ENCODE measurements around the gene GPC6.

Gene GPC6

GRCh38 chr13:94020426-94020825 lies 793.8 kb downstream of the GPC6 start:
- H2AK5ac ChIP-seq (ENCODE audit: low read length) = no peak overlapping the region
- no peaks in the 10 kb centered on the region for H3K36me3 ChIP-seq (ENCODE audit: control insufficient read depth in 1 of 2, insufficient read depth in 2 of 2, low read length in 2 of 2)
- no peak overlapping the region for H4K91ac ChIP-seq (ENCODE audit: low read depth, low read length)
- H2AFZ ChIP-seq (ENCODE audit: insufficient read depth, low read length, poor library complexity) = no peak overlapping the region
- no peaks in the 10 kb centered on the region for H3K79me2 ChIP-seq (ENCODE audit: control insufficient read depth, insufficient read depth, low read length, poor library complexity)
- H3K4me3 ChIP-seq (ENCODE audit: low read depth, low read length) = no peak overlapping the region
- WGBS (ENCODE audit: extremely low coverage, insufficient coverage, insufficient read length) = no CpG with 5 or more reads among the region's 2 CpGs
- no peak overlapping the region for H3K18ac ChIP-seq (ENCODE audit: low read length)
- no peak overlapping the region for H2BK120ac ChIP-seq (ENCODE audit: insufficient read depth, low read length, poor library complexity)
- H4K8ac ChIP-seq (ENCODE audit: low read depth, low read length) = no peak overlapping the region
- no peaks in the 10 kb centered on the region for H3K79me1 ChIP-seq (ENCODE audit: low read length)
- no peak overlapping the region for H3K23ac ChIP-seq (ENCODE audit: low read length)
- H2BK12ac ChIP-seq (ENCODE audit: low read length) = no peak overlapping the region
- H3K14ac ChIP-seq (ENCODE audit: low read length) = no peak overlapping the region
- H3K4me2 ChIP-seq (ENCODE audit: low read length) = no peak overlapping the region
- H3K4ac ChIP-seq (ENCODE audit: low read depth, low read length) = no peak overlapping the region
- no peaks in the 10 kb centered on the region for H3K9me3 ChIP-seq (ENCODE audit: insufficient read depth, low read depth, low read length)
- H3K9ac ChIP-seq (ENCODE audit: low read length) = no peak overlapping the region
- H4K12ac ChIP-seq (ENCODE audit: low read depth, low read length) = no peak overlapping the region
- no peaks in the 10 kb centered on the region for H3K4me1 ChIP-seq (ENCODE audit: control insufficient read depth in 1 of 2, insufficient read depth in 2 of 2, low read length in 2 of 2)
- no peak overlapping the region for H2BK5ac ChIP-seq (ENCODE audit: low read depth, low read length, poor library complexity)
- no peak for DNase-seq
- no peaks in the 10 kb centered on the region for H3K27me3 ChIP-seq (ENCODE audit: insufficient read depth, low read length)
- H3K27ac ChIP-seq (ENCODE audit: low read depth, low read length) = no peak overlapping the region

GRCh38 chr13:94020833-94021232 lies 794.2 kb downstream of the GPC6 start:
- no peak for DNase-seq
- Histone ChIP-seq H2BK12ac (ENCODE audit: low read length) (no peak overlapping the region), H3K4me3 (ENCODE audit: low read depth, low read length) (no peak overlapping the region), H2AFZ (ENCODE audit: insufficient read depth, low read length, poor library complexity) (no peak overlapping the region), H3K23ac (ENCODE audit: low read length) (no peak overlapping the region), H3K27ac (ENCODE audit: low read depth, low read length) (no peak overlapping the region), H3K4me2 (ENCODE audit: low read length) (no peak overlapping the region), H2BK120ac (ENCODE audit: insufficient read depth, low read length, poor library complexity) (no peak overlapping the region), H2BK5ac (ENCODE audit: low read depth, low read length, poor library complexity) (no peak overlapping the region), H3K36me3 (ENCODE audit: control insufficient read depth in 1 of 2, insufficient read depth in 2 of 2, low read length in 2 of 2) (no peaks in the 10 kb centered on the region), H3K79me1 (ENCODE audit: low read length) (no peaks in the 10 kb centered on the region), H3K9me3 (ENCODE audit: insufficient read depth, low read depth, low read length) (no peaks in the 10 kb centered on the region), H3K4ac (ENCODE audit: low read depth, low read length) (no peak overlapping the region), H2AK5ac (ENCODE audit: low read length) (no peak overlapping the region), H3K27me3 (ENCODE audit: insufficient read depth, low read length) (no peaks in the 10 kb centered on the region), H4K91ac (ENCODE audit: low read depth, low read length) (no peak overlapping the region), H3K18ac (ENCODE audit: low read length) (no peak overlapping the region), H4K8ac (ENCODE audit: low read depth, low read length) (no peak overlapping the region), H4K12ac (ENCODE audit: low read depth, low read length) (no peak overlapping the region), H3K14ac (ENCODE audit: low read length) (no peak overlapping the region), H3K4me1 (ENCODE audit: control insufficient read depth in 1 of 2, insufficient read depth in 2 of 2, low read length in 2 of 2) (no peaks in the 10 kb centered on the region), H3K9ac (ENCODE audit: low read length) (no peak overlapping the region), H3K79me2 (ENCODE audit: control insufficient read depth, insufficient read depth, low read length, poor library complexity) (no peaks in the 10 kb centered on the region)

- no peak overlapping the region for H3K4me3 ChIP-seq (ENCODE audit: low read depth, low read length)
- H2BK5ac ChIP-seq (ENCODE audit: low read depth, low read length, poor library complexity) = no peak overlapping the region
- no peak overlapping the region for H3K4ac ChIP-seq (ENCODE audit: low read depth, low read length)
- H3K79me2 ChIP-seq (ENCODE audit: control insufficient read depth, insufficient read depth, low read length, poor library complexity) = no peaks in the 10 kb centered on the region
- H3K23ac ChIP-seq (ENCODE audit: low read length) = no peak overlapping the region
- H3K4me1 ChIP-seq (ENCODE audit: control insufficient read depth in 1 of 2, insufficient read depth in 2 of 2, low read length in 2 of 2) = peaks cover 2 to 4% of the 10 kb centered on the region in 2 experiments
- no peak overlapping the region for H2AK5ac ChIP-seq (ENCODE audit: low read length)
- no peak overlapping the region for H3K27ac ChIP-seq (ENCODE audit: low read depth, low read length)
- no peak overlapping the region for H2AFZ ChIP-seq (ENCODE audit: insufficient read depth, low read length, poor library complexity)
- no peak for DNase-seq
- H3K36me3 ChIP-seq (ENCODE audit: control insufficient read depth in 1 of 2, insufficient read depth in 2 of 2, low read length in 2 of 2) = no peaks in the 10 kb centered on the region
- H3K14ac ChIP-seq (ENCODE audit: low read length) = no peak overlapping the region
- H4K12ac ChIP-seq (ENCODE audit: low read depth, low read length) = no peak overlapping the region
- no peak overlapping the region for H2BK12ac ChIP-seq (ENCODE audit: low read length)
- WGBS (ENCODE audit: extremely low coverage, insufficient coverage, insufficient read length) = no CpG with 5 or more reads among the region's 2 CpGs
- H4K8ac ChIP-seq (ENCODE audit: low read depth, low read length) = no peak overlapping the region
- H3K9me3 ChIP-seq (ENCODE audit: insufficient read depth, low read depth, low read length) = no peaks in the 10 kb centered on the region
- no peak overlapping the region for H4K91ac ChIP-seq (ENCODE audit: low read depth, low read length)
- H3K4me2 ChIP-seq (ENCODE audit: low read length) = no peak overlapping the region
- H2BK120ac ChIP-seq (ENCODE audit: insufficient read depth, low read length, poor library complexity) = no peak overlapping the region
- no peak overlapping the region for H3K18ac ChIP-seq (ENCODE audit: low read length)
- no peaks in the 10 kb centered on the region for H3K27me3 ChIP-seq (ENCODE audit: insufficient read depth, low read length)
- H3K9ac ChIP-seq (ENCODE audit: low read length) = no peak overlapping the region
- H3K79me1 ChIP-seq (ENCODE audit: low read length) = no peaks in the 10 kb centered on the region
Observed at GRCh38 chr13:94028234-94028633, 801.6 kb downstream of the GPC6 start.

GRCh38 chr13:94028650-94029049 lies 802.0 kb downstream of the GPC6 start:
- H2BK12ac ChIP-seq (ENCODE audit: low read length) = no peak overlapping the region
- H3K27me3 ChIP-seq (ENCODE audit: insufficient read depth, low read length) = no peaks in the 10 kb centered on the region
- no peak overlapping the region for H4K8ac ChIP-seq (ENCODE audit: low read depth, low read length)
- no peak overlapping the region for H3K9ac ChIP-seq (ENCODE audit: low read length)
- WGBS (ENCODE audit: extremely low coverage, insufficient coverage, insufficient read length) = no CpG with 5 or more reads among the region's 1 CpG
- H3K4me3 ChIP-seq (ENCODE audit: low read depth, low read length) = no peak overlapping the region
- no peaks in the 10 kb centered on the region for H3K36me3 ChIP-seq (ENCODE audit: control insufficient read depth in 1 of 2, insufficient read depth in 2 of 2, low read length in 2 of 2)
- no peaks in the 10 kb centered on the region for H3K79me1 ChIP-seq (ENCODE audit: low read length)
- H2AFZ ChIP-seq (ENCODE audit: insufficient read depth, low read length, poor library complexity) = no peak overlapping the region
- H4K91ac ChIP-seq (ENCODE audit: low read depth, low read length) = no peak overlapping the region
- no peak overlapping the region for H2BK5ac ChIP-seq (ENCODE audit: low read depth, low read length, poor library complexity)
- no peak overlapping the region for H4K12ac ChIP-seq (ENCODE audit: low read depth, low read length)
- H3K23ac ChIP-seq (ENCODE audit: low read length) = no peak overlapping the region
- no peak overlapping the region for H3K18ac ChIP-seq (ENCODE audit: low read length)
- no peaks in the 10 kb centered on the region for H3K9me3 ChIP-seq (ENCODE audit: insufficient read depth, low read depth, low read length)
- H3K14ac ChIP-seq (ENCODE audit: low read length) = no peak overlapping the region
- DNase-seq = no peak
- H2BK120ac ChIP-seq (ENCODE audit: insufficient read depth, low read length, poor library complexity) = no peak overlapping the region
- H2AK5ac ChIP-seq (ENCODE audit: low read length) = no peak overlapping the region
- no peak overlapping the region for H3K27ac ChIP-seq (ENCODE audit: low read depth, low read length)
- no peaks in the 10 kb centered on the region for H3K79me2 ChIP-seq (ENCODE audit: control insufficient read depth, insufficient read depth, low read length, poor library complexity)
- H3K4me2 ChIP-seq (ENCODE audit: low read length) = no peak overlapping the region
- no peak overlapping the region for H3K4ac ChIP-seq (ENCODE audit: low read depth, low read length)
- H3K4me1 ChIP-seq (ENCODE audit: control insufficient read depth in 1 of 2, insufficient read depth in 2 of 2, low read length in 2 of 2) = peaks cover 2 to 4% of the 10 kb centered on the region in 2 experiments
